GM21825 (cell line): ENCODE measurements around the gene MED23.

Source experiments
- ATAC-seq: cut with Tn5 transposase; IDR thresholded peaks from one replicate; pipeline ENCODE4 v1.9.1; 2021; ENCODE audit warnings: mild to moderate bottlenecking, moderate library complexity; ENCODE audit not compliant: unreplicated experiment

Gene MED23

DNA sequence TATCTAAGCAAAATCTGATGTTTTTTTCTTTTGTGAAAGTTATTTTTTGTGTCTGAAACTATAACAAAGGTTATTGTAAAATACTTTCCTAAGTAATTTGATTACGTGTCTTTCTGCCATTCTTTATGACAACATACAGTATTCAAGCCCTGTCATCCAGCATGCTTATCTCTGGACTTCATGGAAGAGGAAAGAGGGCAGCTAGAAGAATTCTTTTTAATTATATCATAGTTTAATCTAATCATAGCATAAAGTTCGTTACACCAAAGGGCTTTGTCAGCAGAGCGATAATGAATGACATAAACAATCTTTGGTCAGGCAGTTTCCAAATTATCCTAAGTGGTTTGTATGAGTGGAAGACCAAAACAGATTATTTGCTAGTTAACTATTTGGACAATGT lies 12.5 kb upstream of the MED23 start:
- ATAC-seq = no peak

DNA sequence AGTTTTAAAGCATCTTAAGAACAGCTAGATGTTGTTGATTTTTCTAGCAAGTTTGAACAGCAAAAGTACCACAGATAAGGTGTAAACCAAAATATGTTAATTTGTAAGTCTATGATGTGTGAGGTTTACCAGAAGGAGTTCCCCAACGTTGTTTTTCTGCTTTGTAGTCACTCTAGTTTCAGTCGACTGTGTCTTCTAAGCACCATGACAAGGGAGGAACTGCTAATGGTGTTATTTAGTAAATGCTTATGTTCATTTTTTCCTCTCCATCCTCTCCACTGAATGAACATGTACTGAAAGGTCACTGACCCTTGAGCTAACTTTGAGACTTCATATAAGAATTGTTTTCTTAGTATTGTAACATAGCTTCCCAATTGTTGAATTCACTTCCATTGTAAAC lies 12.1 kb upstream of the MED23 start:
- no peak for ATAC-seq

DNA sequence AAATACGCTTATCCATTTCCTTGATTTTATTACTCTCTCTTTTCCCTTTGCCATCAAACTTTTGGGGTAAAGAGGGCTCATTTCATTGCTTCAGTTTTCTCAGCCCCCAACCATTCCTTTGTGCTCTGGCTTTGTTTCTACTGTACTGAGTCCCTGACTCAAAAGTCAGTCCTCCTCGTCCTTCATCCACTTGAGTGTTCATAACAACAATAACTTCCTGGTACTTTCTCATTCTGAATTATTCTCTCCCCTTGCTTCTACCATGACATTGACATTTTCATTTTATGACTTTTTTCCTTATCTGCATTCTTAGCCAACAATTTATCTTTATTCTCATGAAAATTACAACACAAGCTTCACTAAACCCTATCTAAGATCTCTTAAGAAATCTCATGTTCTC lies 10.0 kb upstream of the MED23 start:
- no peak for ATAC-seq

DNA sequence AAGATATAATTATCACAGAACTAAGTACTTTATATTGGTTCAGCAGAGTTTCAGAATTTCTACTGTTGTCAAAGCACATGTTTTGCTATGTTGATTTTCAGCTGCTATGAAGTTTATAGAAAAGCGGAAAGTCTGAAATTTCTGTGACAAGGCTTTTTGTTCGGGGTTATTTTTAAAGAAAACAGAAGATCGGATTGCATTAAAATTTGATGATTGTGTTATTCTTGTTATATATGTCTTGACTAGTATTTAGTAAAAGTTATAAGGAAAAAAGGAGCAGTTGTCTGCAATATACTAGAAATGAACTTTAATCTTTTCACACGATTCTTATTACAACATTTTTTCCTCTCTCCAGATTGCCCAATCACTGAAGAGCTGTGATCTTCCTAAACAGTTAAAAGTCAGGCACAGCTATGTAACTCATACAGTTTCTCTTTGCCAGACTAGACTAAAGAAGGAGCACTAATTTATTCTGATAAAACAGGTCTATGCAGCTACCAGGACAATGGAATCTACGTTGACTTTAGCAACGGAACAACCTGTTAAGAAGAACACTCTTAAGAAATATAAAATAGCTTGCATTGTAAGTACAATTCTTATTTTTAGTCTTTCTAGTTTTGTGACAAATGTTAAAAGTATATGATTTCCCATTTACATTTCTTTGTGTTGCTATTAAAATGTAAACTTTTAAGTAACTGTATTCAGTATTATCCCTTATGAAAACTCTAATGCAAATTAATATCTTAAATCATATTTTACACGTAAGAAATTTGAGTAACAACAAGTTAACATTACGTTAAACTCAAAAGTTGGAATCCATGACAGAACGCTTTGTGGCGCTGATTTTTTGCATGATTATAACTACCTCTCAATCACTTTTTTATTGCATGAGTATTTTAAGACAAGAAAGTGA lies 9.1 kb upstream of the MED23 start, which contains the start of gene ENPP3:
Gene ENPP3 (plus strand): TSS at position 423 of the 913 bp plus-strand sequence. CDS start 83 bp downstream, at position 506.
- no peak for ATAC-seq

DNA sequence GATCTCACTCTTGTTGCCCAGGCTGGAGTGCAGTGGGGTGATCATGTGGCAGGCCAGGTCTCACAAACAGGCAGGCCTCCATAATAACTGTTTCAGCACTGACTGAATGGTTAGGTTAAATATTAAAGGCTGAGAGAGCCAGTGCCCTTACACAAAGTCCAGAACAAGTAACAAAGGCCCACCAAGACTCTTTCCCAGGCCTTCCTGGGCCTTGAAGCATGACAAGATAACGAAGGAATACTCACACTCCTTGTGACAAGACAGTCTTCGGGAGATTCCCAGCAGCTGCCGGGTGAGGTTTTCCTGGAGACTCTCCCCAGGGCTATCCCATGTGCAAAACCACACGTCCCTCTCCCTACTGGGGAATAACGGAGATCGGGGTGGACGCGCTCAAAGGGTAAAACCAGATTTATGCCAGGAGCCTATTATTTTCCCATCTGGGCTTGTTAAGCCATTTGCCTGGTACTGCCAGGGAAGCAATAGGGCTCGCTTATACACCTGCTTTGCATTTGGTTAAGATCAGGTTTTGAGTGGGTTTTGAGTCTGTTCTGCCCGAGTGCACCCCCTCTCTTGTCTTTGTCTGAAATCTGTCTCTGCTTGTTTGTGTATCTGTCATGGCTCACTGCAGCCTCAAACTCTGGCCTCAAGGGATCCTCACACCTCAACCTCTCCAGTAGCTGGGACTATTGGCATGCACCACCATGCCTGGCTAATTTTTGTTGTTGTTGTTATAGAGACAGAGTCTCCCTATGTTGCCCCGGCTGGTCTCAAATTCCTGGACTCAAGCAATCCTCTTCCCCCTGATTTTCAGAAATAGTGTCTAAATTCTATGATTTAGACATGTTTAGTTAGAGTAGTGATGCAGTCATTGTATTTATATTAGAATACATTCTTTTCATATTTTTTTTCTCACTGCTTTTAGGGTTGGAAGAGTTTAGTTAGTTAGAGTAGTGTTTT lies 7.6 kb upstream of the MED23 start:
- peak; percentile 86 for ATAC-seq

DNA sequence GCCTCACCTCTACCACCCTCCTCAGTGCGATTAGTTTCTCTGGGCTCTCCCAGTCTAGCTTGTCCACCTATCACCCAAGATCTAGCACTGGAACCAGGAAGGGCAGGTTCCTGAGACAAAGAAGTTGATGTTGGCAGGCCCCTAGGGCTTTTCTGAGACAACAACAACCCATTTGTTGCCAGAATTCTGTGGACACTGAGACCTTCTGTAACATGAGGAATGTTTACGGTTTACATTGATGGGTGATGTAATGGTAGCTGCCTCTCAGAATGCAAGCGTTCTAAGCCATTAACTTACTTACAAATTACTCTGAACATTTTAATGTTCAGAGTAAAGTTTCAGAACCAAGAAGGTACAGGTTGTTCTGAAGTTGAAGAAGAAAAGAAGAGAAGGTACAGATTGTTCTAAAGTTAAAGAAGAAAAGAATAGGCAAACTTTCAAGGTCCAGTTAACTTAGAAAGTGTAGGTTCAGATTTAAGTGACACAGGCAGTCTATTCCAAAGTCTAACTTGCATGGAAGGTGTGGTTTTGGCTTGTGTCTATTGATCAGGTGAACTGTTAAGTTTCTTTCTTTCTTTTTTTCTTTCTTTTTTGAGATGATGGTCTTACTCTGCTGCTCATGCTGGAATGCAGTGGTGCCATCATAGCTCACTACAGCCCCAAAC lies 3.7 kb upstream of the MED23 start:
- ATAC-seq = no peak

DNA sequence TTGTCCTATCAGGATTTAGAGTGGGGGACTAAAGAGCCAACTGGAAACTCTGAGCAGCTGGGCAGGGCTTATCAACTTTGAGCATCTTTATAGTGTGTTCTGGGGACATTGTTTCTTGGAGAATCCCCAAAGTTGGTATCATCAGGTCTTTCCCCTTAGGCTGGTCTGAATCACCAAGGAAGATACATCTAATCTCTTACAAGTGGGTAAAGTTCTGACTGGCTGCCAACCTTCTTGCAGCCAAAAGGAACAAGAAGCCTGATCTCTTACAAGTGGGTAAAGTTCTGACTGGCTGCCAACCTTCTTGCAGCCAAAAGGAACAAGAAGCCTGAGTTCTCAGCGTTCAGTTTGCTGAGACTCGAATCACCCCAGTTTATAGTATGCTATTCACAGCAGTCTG lies 1.6 kb upstream of the MED23 start:
- no peak for ATAC-seq

DNA sequence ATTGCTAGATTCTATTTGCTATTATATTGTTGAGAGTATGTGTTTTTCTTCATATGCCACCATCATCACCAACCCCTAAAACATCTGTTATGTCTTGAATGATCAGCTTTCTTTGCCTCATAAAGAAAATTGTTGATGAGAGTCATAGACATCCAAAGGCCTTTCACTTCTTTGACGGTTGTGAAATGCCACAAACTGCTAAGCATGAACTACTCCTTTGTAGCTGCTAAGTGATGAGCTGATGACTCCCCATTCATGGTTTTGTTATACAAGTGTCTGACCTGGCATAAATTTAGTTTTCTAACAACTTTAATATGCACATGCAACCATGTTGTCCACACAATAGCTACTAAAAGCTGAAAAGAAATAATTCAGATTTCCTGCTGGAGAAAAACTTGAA lies 684 bp upstream of the MED23 start:
- no peak for ATAC-seq

DNA sequence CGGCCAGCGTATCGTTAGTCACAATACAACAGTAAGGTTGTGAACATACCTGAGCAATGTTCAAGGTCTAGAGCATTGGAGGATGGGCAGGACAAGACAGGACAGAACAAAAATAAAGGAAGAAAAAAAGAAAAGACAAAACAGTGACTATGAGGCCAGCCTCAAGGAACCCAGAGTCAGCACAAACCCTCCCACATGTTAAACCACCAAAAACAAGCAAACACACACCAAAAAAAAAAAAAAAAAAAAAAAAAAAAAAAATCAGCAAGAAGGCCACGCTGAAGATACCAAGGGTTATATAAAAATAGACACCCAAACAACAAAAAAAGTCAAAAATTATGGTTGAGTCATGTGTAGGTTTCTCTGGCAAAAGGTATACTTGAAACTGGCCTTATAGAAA lies 12.8 kb downstream of the MED23 start:
- no peak for ATAC-seq

DNA sequence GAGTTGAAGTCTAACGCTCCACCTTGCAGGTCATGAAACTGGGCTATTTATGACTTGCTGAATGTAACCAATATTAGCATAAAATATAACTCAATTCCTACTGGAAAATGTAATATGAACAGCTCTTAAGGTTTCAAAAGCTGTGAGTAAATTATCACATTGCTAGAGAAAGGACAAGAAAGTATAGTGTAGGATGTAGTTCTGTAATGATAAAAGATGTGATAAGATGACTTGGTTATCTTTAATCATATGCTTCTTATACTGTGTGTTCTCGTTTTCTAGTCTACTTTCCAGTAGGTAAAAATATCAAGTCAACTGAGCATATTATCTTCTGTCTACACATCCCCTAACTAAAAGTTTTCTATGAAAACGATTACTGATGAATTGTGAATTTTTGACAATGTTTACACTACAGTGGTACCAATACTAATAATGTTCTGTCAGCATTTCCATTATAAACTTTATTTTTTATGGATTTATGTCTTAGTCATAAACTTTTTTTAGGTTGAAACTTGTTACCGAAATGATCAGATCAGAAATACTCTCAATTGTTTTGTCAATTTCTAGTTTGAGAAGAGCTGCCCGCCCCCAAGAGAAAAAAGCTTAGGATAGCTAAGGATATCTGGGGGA lies 14.6 kb downstream of the MED23 start:
- no peak for ATAC-seq

DNA sequence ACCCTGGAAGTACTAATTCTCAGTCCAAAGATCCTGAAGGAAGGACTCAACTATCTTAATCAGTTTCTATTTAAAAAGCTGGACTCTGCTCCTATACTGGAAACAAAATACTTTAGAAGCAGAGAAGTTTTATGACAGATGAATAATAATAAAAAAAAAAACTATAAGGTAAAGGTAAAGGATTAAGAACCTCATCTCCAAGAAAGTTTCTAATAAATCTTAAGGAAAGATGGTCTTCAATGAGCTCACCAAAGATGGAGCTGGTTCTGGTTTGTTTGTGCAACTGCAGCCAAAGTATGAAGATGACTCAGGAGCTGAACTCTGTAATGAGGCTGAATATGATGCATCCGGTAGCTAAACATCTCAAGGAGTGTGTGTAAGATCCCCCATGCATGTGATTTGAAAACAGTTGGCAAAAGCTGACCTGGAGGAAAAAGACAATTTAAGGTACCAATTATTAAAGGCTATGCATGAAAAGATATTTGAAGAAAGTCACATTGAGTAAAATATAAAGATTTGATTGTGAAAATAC lies 25.2 kb downstream of the MED23 start:
- no peak for ATAC-seq

DNA sequence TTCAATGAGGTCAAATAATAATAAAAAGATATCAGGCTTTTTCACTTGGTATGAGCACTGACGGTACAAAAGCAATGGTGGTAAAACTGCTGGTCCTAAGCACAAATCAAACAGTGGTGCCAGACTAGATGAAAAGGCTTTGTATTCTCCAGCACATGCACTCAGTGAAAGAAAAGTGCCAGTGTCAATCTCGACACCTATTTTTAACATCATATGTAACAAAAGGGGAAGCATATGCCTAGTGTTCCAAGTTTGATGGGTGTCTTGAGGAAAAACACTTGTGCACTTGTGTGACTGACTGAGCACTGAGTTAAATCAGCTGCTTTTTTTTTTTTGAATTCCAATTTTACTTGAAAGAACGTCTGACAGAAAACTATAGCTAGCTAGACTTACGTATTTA lies 27.3 kb downstream of the MED23 start:
- ATAC-seq = no peak

DNA sequence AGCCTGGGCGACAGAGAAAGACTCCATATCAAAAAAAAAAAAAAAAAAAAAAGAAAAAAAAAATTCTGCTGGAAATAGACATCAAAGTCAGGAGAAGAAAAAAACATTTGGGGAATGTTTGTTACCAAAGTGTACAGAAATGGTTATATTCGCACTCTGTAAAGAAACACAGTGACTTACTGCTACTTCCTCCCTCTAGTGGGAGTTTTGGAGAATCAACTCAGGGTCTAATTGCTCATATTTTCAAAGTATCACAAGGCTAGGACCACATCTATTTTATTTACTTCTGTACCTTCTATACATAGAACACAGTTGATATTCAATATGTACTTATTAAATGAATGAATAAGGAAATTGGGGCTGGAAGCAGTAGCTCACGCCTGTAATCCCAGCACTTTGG lies 30.6 kb downstream of the MED23 start:
- no peak for ATAC-seq

DNA sequence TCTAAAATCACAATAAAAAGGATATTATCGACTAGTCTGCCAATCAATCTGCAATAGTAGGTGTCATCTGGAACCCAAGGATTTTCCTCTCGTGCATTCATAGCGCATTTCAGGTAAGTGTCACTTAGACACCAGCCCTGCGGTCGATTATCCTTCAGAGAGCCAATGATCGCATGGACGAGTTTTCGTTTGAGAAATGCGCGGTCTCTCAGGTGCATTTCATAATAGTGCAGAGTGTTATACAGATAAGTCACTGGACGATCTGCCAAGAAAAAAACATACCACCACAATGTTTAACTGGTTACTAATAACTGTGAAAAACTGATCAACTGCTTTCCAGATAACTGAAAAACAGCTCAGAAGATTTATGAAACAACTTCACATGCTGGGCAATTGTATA lies 34.0 kb downstream of the MED23 start:
- ATAC-seq = no peak

DNA sequence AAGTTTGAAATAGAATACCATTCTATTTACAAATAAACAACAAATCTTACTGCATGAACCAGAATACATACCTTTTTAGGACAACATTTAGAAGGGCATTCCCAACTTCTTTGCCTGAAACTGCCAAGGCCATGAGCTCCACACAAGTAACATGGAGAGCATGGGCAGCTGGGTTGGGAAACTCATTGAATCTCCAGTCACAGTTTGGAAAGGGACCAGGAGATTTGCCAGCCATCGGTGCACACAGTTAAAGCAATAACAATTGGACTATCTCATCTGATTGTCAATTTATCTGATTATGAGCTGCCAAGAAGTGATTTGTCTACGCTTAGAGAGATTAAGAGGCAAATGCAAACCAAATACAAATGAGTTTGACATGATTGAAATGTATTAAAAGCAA lies 35.1 kb downstream of the MED23 start:
- no peak for ATAC-seq

DNA sequence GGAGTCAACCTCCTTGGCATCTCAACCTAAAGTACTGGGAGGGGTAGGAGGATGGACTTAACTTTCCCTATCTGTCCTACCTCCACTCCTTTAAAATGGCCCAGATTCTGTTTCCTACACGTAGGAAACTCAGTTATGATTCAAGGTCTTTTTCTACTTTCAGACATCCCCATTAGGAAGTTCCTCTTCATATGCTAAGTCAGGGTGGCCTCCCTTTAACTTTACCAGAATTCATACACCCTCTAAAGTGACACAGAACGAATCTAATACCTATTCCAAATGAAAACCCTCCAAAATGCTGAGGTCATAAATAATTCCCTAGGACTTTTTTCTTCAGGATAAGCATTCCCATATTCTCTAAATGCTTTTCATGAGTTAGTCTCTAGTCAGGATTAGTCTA lies 39.4 kb downstream of the MED23 start:
- ATAC-seq = no peak

DNA sequence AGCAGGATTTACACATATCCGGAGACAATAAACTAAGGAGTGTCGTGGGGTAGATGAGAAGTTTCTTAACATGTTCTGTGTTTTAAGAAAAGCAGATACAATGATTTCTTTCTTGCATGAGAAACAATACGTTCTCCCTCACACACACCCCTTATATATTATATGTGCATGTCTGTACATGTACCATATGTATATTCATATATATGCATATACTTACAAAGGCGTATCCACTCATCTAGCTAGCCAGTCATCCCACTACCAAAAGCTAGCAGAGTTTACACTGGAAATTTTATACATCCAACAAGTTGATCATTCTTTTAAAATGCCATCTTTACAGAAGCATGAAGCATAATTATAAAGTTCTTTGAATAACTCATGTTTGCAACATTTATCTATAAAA lies 40.1 kb downstream of the MED23 start:
- no peak for ATAC-seq

DNA sequence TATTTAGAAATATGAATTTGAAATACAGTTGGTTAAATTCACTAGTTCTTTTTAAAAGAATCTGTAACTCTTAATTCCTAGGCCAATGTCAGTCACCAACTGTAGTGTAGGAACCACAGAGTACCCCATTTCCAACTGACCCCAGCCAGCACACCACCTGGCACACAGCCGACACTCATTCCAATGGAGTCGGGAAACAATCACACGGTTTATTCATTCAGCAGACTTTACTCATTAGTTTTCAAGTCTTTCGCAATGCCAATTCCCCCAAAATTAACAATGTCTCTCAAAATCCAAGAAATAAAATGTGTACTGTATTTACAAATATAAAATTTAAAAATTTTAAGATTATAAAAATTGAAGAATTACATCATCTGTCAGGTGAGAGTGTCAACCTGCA lies 41.5 kb downstream of the MED23 start:
- no peak for ATAC-seq

DNA sequence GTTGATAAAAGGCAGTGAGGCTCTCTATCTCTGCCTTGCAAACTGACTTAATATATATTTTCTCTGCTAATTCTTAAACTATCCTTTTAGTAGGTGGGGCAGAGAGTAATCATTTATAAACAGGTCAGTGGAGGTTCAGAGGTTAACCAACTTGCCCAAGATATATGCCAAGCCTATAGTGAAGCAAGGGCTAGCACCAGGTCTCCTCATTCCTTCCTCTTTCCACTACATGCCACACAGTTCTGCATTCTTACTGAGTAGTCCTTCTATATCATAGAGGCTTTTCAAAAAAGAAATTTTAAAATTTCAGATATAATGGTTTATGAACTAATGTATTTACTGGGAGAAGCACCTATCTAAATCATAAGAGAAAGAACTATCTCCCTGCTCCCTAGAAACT lies 46.5 kb downstream of the MED23 start:
- ATAC-seq = no peak

DNA sequence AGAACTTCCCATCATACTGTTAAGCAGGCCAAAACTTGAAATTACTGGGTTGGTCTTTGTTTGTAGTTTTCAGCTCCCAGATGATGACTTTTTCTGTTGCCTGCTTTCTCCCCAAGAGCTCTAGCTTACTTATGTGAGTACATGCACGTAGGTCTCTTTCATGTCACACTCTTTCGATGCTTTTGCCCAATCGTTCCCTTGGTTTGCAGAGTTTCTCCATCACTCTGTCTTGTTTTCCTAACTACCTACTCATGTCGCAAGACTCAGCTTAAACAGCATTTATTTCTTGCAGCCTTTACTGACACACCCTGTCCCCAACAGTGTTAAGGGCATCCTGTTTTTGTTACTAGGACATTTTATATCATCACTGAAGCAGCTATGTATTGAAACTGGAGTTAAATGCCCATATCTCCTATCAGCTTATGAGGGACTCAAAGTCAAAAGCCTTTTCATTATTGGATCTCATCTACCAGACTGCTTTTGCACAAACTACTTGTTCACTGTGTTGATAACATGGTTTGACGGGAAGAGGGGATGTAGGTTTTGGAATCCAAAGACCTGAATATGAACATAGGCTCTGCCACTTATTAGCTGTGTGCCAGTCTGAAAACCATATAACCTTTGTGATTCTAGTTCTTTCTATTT lies 52.1 kb downstream of the MED23 start:
- no peak for ATAC-seq
